VCaP (cell line): ENCODE results near the gene ETNPPL.

Experiments used
- H3K27ac ChIP-seq: fragments of 450-650 bp; 2 replicates; pipeline ENCODE4 v1.5.1; 2017
- TF ChIP-seq, protein P1 (sequence below): fragments of 450-650 bp; conservative IDR thresholded peaks from 2 replicates; pipeline ENCODE4 v1.5.1; 2017; ENCODE audit warnings: mild to moderate bottlenecking, moderate library complexity

Gene ETNPPL

GRCh38 chr4:108742451-108743420 lies 20.1 kb downstream of the ETNPPL start:
- no peak overlapping the region for H3K27ac ChIP-seq
- TF ChIP-seq, protein P1, sequence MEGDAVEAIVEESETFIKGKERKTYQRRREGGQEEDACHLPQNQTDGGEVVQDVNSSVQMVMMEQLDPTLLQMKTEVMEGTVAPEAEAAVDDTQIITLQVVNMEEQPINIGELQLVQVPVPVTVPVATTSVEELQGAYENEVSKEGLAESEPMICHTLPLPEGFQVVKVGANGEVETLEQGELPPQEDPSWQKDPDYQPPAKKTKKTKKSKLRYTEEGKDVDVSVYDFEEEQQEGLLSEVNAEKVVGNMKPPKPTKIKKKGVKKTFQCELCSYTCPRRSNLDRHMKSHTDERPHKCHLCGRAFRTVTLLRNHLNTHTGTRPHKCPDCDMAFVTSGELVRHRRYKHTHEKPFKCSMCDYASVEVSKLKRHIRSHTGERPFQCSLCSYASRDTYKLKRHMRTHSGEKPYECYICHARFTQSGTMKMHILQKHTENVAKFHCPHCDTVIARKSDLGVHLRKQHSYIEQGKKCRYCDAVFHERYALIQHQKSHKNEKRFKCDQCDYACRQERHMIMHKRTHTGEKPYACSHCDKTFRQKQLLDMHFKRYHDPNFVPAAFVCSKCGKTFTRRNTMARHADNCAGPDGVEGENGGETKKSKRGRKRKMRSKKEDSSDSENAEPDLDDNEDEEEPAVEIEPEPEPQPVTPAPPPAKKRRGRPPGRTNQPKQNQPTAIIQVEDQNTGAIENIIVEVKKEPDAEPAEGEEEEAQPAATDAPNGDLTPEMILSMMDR, result no peak

DNA sequence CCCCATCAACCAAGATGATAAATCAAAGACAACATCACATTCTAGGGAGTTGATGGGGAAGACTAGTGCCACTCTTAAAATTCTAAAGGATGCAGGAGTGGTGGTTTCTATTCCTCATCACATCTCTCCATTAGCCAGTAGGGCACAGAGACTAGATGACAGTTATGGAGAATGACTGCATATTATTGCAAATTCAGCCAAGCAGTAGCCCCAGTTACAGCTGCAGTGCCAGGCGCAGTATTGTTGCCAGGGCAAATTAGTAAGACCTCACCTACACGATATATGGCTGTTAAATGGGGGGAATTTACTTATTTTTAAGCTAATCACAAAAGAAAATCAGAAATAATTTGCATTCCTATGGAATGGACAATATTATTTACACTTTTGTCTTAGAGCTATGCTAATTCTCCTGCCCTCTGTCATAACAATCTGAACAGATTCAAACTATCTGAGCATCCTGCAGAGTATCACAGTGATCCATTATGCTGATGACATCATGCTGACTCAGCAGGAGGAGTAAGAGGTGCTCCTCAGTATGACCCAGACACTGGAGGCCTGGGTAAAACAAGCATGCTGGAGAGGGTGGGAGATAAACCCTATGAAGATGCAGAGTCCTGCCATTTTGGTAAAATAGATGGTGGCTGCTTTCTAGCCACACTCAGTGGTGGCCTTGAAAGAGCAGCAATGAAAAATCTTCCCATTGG lies 24.7 kb downstream of the ETNPPL start:
- TF ChIP-seq, protein P1, result no peak
- H3K27ac ChIP-seq, result no peak overlapping the region

DNA sequence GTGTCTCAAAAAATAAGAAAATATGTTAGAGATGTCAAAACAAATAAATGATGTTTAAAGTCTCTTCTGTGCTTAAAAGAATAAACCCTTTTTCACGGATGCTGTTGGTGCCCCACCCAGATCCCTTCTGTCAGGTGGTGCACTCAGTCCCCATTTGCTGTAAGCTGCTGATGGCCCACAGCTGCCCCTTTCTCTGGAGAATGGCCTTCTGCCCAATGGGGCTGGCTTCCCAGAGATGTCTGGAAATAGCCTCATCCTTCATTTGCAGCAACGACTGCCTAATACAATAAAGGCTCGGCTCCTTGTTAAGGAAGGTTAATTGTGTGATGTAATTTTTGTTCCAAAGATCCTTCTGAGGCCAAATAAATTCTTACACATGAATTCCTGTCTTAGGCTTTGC lies 31.8 kb downstream of the ETNPPL start:
- TF ChIP-seq, protein P1, result no peak

GRCh38 chr4:108730579-108730978 lies 32.3 kb downstream of the ETNPPL start:
- TF ChIP-seq, protein P1, result no peak
- H3K27ac ChIP-seq, result no peak overlapping the region

More for the DNA sequence above, 31.8 kb downstream of the ETNPPL start:
- H3K27ac ChIP-seq, result no peak overlapping the region

- TF ChIP-seq, protein P1, result no peak
- H3K27ac ChIP-seq, result no peak overlapping the region
Measured at GRCh38 chr4:108729731-108730130, 33.1 kb downstream of the ETNPPL start.

DNA sequence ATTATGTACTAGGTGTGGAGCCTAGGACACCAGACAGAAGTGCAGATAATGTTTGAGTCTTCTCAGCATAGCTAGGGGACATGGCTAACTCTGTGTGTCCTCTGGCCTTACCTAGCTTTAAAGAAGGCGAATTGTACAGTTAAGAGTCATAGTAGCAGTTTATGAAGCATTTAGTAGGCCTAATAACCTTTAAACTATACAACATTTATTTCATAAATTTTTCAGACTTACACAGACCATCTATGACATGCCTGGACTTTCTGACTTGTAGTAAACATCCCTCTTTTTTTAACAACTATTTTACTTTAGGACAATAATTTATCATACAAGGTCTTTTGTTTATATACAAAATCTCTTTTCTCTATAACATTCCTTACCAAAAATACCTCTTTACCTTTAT lies 37.4 kb downstream of the ETNPPL start:
- TF ChIP-seq, protein P1, result no peak

DNA sequence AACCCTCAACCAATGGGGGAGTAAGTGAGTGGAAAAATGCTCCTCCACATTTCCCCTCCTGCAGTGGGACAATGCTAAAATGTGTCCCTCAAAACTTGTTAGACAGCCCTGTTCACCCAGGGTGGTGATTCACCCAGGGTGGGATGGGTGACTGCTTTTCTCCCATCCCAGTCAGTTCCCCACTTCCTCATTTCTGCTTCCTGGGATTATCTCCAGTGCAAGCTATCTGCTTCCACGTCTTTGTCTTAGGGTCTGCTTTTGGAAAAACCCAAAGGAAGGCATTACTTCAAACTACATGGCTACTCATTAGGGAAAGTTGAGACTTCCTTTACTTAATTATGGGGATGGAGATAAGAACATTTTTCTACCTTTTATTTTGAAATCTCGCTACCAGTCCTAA lies 45.5 kb downstream of the ETNPPL start:
- TF ChIP-seq, protein P1, result no peak

More for the DNA sequence above, 37.4 kb downstream of the ETNPPL start:
- H3K27ac ChIP-seq, result no peak overlapping the region

More for the DNA sequence above, 45.5 kb downstream of the ETNPPL start:
- no peak overlapping the region for H3K27ac ChIP-seq
